Panc1 (cell line): ENCODE data around the gene GDPD5. TPM values are rescaled to one million over a fixed set of nuclear protein-coding genes. Genes with fewer than 3 reads are reported as not detected.

Experiments used
- ATAC-seq: fragments of 200-7000 bp; cut with Tn5 transposase; 2 replicates; pipeline ENCODE4 v1.9.1; 2020; ENCODE audit warnings: mild to moderate bottlenecking, moderate library complexity
- BruUV-seq: library from RNA; stranded (reverse); fragments of 400-500 nt; replicated peaks from 2 replicates; lab custom pipeline; 2021; lab: Mats Ljungman, UMichigan
- CTCF ChIA-PET: fragments of 300-600 bp; sonication (Branson Sonifier 250); formaldehyde crosslinking; loops from one replicate; lab custom pipeline; 2022; ENCODE audit warnings: antibody characterized with exemption; lab: Charles Lee
- POLR2A ChIA-PET: fragments of 300-600 bp; sonication (Branson Sonifier 250); formaldehyde crosslinking; loops from one replicate; lab custom pipeline; 2022; ENCODE audit warnings: antibody characterized with exemption; lab: Charles Lee
- DNase-seq: peaks from one replicate; pipeline ENCODE4 v3.0.0-alpha.2; 2010; ENCODE audit warnings: low read depth, low spot score
- H3K27ac ChIP-seq: 2 replicates; pipeline ENCODE4 v1.5.1; 2011; ENCODE audit warnings: mild to moderate bottlenecking, low read length, inconsistent platforms
- H3K27me3 ChIP-seq: fragments of 200-500 bp; sonication (Bioruptor generic); 2 replicates; pipeline ENCODE4 v1.6.0; 2014; ENCODE audit warnings: low read length, inconsistent platforms; ENCODE audit not compliant: control insufficient read depth, insufficient read depth
- H3K36me3 ChIP-seq: fragments of 200-500 bp; sonication (Bioruptor generic); 2 replicates; pipeline ENCODE4 v1.5.1; 2014; ENCODE audit warnings: inconsistent platforms, mild to moderate bottlenecking, low read length, moderate library complexity; ENCODE audit not compliant: control insufficient read depth, insufficient read depth
- H3K4me1 ChIP-seq: 2 replicates; pipeline ENCODE4 v1.5.1; 2011; ENCODE audit warnings: inconsistent platforms, mild to moderate bottlenecking, low read length, moderate library complexity; ENCODE audit not compliant: control insufficient read depth, insufficient read depth
- H3K4me3 ChIP-seq, 2 experiments: 2 replicates each; pipeline ENCODE4 v1.5.1; 2011 to 2012; ENCODE audit warnings: low read depth in 2 of 2, low read length in 2 of 2, mild to moderate bottlenecking in 2 of 2, inconsistent platforms in 1 of 2, moderate library complexity in 1 of 2
- H3K9me3 ChIP-seq: fragments of 200-500 bp; sonication (Bioruptor generic); 2 replicates; pipeline ENCODE4 v1.5.1; 2014; ENCODE audit warnings: low read depth, mild to moderate bottlenecking, inconsistent platforms, low read length, moderate library complexity; ENCODE audit not compliant: control insufficient read depth, insufficient read depth
- CTCF ChIP-seq: fragments of 450-650 bp; IDR thresholded peaks from 2 replicates; pipeline ENCODE4 v1.5.1; 2017; ENCODE audit warnings: mild to moderate bottlenecking
- POLR2AphosphoS5 ChIP-seq: IDR thresholded peaks from 2 replicates; pipeline ENCODE4 v1.6.1; 2012; ENCODE audit warnings: mild to moderate bottlenecking, low read depth, low read length, moderate library complexity
- REST ChIP-seq, 2 experiments: IDR thresholded peaks; 2 replicates each; pipeline ENCODE4 v1.6.1; 2011 to 2012; ENCODE audit warnings: low read depth in 2 of 2, control low read depth in 1 of 2, low read length in 1 of 2, mild to moderate bottlenecking in 1 of 2, moderate library complexity in 1 of 2; ENCODE audit not compliant: insufficient read depth in 1 of 2
- SIN3A ChIP-seq: IDR thresholded peaks from 2 replicates; pipeline ENCODE4 v1.6.1; 2012; ENCODE audit warnings: low read depth, mild to moderate bottlenecking, low read length, moderate library complexity, borderline replicate concordance; ENCODE audit not compliant: insufficient read depth
- TCF7L2 ChIP-seq: IDR thresholded peaks from 2 replicates; pipeline ENCODE4 v1.6.1; 2011; ENCODE audit warnings: mild to moderate bottlenecking, low read depth, low read length, inconsistent platforms
- in situ Hi-C: cut with HindIII; loops from 2 replicates; pipeline ENCODE4 v1.10.0; 2016; ENCODE audit warnings: low sequenced_read_pairs, low pct_unique_long_range_greater_than_20kb
- intact Hi-C: fragments of 100-400 bp; cut with micrococcal nuclease; formaldehyde crosslinking; loops from one replicate; pipeline ENCODE4 v1.10.0; 2022; ENCODE audit not compliant: unreplicated experiment
- total RNA-seq: library from RNA; stranded (reverse); gene quantifications from one replicate; pipeline ENCODE4 v1.2.1, GENCODE V29; 2021; ENCODE audit not compliant: unreplicated experiment

The GDPD5 gene
- total RNA-seq, 1 experiment from 2014 or later = 6.0 TPM

GRCh38 chr11:75439495-75440120 lies 86.1 kb downstream of the GDPD5 start:
- Histone ChIP-seq H3K4me1 (no peaks in the 10 kb centered on the region), H3K9me3 (no peaks in the 10 kb centered on the region), H3K36me3 (no peaks in the 10 kb centered on the region), H3K27ac (no peak overlapping the region), H3K27me3 (no peaks in the 10 kb centered on the region; the same call in 1 of the 2 replicates), H3K4me3 (no peak overlapping the region)
- POLR2A ChIA-PET = no interaction called here
- CTCF ChIA-PET = interaction anchor here (1.3 kb wide), 1 partner anchor 9 kb away, joined by 5 read pairs; no protein-coding TSS in a partner anchor
- no peak for DNase-seq
- in situ Hi-C loops (no loop called here), intact Hi-C loops (no loop called here)
- no peak for TF ChIP-seq CTCF
- no peak for TF ChIP-seq REST (IDR thresholded peaks at IDR 0.05; ENCODE audit: insufficient read depth in 1 of 2, low read depth in 2 of 2, low read length in 1 of 2)
- TF ChIP-seq POLR2AphosphoS5 = no peak
- no peak for TF ChIP-seq TCF7L2
- no peak for TF ChIP-seq SIN3A
- no TSS peak for BruUV-seq
- ATAC-seq = peak; percentile 32; the same call in 1 of the 2 replicates

GRCh38 chr11:75439026-75439425 lies 86.7 kb downstream of the GDPD5 start:
- intact Hi-C loops = no loop called here
- ChIA-PET CTCF (interaction anchor here (1.3 kb wide), 1 partner anchor 9 kb away, joined by 5 read pairs; no protein-coding TSS in a partner anchor), POLR2A (no interaction called here)
- in situ Hi-C loops = no loop called here
- Histone ChIP-seq H3K4me1 (no peaks in the 10 kb centered on the region), H3K4me3 (no peak overlapping the region), H3K36me3 (no peaks in the 10 kb centered on the region), H3K27me3 (no peaks in the 10 kb centered on the region; the same call in 1 of the 2 replicates), H3K9me3 (no peaks in the 10 kb centered on the region), H3K27ac (no peak overlapping the region)
- DNase-seq (no peak), ATAC-seq (no peak)
- TF ChIP-seq REST (IDR thresholded peaks at IDR 0.05; ENCODE audit: insufficient read depth in 1 of 2, low read depth in 2 of 2, low read length in 1 of 2) (no peak), TCF7L2 (no peak), SIN3A (no peak), POLR2AphosphoS5 (no peak)
- BruUV-seq = no TSS peak
